HG03558 (cell line): Measurements from ENCODE around the gene NMT1.
"Not testable (repeated sequence)": the region's sequence is repeated elsewhere in the genome, so short reads cannot be mapped to it uniquely, and the experiment has no call there.

ENCODE experiments used
- ATAC-seq: cut with Tn5 transposase; IDR thresholded peaks from one replicate; pipeline ENCODE4 v1.9.1; 2021; ENCODE audit warnings: moderate number of reproducible peaks; ENCODE audit not compliant: unreplicated experiment; ENCODE audit errors: extremely low read depth

Gene NMT1

DNA sequence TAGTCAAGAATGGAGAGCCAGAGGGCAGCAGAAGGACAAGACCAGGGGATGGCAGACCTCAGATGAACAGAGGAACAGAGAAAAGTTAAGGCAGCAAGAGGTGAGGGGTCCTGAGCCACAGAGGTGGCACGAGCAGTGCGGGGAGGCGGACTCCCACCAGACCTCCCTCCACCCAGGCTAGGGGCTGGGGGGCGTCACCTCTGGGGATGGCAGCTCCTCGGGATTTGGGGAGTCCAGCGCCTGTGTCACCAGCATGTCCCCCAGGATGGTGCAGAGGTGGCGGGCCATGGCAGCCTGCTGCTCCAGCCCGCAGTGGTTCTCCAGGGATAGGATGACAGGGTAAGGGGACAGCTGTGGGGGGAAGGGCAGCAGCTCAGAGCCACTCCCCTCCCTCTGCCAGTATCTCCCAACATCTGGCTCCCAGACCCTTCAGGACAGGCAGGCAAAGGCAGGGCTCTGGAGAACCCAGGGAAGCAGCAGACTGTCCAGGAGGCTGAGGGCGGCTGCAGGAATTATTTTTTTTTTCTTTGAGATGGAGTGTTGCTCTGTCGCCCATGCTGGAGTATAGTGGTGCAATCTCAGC, 55.4 kb downstream of the NMT1 start:
- ATAC-seq, result no peak

DNA sequence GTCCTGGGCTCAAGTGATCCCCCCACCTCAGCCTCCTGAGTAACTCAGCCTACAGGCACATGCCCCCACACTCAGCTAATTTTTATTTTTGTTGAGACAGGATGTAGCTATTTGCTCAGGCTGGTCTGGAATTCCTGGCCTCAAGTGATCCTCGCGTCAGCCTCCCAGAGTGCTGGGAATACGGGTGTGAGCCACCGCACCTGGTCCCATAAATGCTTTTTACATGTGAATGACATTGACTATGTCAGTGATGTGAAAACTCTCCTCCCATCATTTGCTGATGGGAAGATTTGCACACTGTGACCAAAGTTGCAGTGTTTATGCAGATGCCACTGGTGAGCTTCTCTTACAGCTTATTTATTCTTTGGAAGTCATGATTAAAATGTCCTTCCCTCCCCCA, 56.2 kb downstream of the NMT1 start:
- ATAC-seq, result no peak

- ATAC-seq, result no peak
Observed at GRCh38 chr17:45117848-45118646, 56.9 kb downstream of the NMT1 start.

- ATAC-seq, result no peak
Observed at GRCh38 chr17:45118691-45119090, 57.6 kb downstream of the NMT1 start.

- no peak for ATAC-seq
Observed at GRCh38 chr17:45119964-45120363, 58.8 kb downstream of the NMT1 start.

- ATAC-seq, result no peak
Observed at GRCh38 chr17:45120558-45120957, 59.4 kb downstream of the NMT1 start.

GRCh38 chr17:45121055-45121454, 59.9 kb downstream of the NMT1 start:
- ATAC-seq, result no peak

DNA sequence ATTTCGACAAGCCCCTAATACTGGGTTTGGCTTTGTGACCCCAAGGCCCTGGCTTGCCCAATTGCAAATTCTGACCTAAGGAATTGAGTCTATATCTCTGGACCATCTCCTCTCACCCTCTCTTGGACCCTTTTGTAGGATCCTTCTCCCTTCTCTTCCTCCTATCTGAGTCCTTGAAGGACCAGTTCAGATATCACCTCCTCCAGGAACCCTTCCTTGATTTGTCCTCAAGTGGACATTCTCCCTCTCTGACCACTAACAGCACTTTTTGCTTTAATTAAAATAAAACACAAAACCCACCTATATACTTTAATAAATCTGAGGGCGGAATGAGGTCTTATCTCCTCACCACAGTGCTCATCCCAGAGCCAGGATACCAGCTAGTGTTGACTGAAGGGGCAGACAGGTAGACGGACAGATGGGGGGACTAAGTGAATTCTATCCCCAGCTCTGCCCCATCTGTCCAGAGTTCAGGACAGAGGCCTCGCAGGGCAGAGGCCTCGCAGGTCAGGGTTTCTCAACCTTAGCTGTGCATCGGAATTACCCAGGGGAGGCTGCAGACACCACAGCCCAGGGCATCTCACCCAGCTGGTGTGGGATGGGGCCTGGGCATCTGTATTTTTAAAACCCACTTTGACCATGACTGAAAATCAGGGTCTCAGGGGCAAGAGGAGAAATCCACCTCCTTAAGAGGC, 62.1 kb downstream of the NMT1 start:
- ATAC-seq, result no peak

DNA sequence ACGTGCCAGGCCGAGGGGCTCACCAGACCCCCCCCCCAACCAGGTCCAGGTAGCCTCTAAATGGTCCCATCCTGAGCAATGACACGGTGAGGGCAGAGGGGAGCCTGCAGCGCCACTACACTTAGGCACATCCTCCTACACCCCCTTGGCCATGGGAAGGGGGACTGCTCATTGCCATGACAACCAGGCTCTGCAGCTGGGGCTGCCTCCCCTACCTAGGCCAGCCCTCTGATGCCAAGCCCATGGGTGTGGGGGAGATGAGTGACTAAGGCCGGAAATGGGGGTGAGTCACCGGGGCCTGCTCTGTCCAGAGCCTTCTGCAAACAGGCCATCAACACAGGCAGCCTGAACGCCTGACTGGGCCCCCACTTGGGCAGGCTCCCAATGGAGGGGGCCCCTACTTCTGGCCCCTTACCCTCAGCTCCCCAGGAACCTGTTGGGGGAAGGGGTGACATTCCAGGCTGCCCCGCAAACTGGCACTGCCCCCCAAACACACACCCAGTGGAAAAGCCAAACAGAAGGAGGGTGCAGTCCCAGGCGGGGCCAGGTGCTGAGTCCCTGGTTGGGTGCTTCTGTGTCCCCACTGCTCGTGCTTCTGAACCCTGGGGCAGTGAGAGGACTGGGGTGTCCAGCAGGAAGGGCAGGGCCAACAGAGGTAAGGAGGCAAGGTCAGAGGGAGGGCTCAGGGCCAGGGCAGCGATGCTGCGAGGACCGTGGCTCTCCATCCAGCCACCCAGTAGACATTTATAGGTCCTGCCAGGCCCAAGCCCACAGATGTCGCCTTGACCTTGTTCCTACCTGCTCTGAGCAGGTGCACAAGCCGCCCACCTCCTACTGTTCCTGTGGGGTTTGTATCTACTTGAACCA, 63.0 kb downstream of the NMT1 start:
- no peak for ATAC-seq

DNA sequence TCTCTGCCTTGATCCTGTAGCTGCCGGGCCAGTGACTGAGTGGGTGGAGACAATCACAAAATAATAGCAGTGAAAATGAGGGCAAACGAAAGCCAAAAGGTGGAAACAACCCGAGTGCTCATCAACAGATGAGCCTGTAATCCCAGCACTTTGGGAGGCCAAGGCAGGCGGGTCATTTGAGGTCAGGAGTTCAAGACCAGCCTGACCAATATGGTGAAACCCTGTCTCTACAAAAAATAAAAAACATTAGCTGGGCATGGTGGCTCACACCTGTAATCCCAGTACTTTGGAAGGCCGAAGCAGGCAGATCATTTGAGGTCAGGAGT, 63.6 kb downstream of the NMT1 start:
- ATAC-seq, result not testable (repeated sequence)

GRCh38 chr17:45125509-45125908, 64.4 kb downstream of the NMT1 start:
- no peak for ATAC-seq

- ATAC-seq, result no peak
Observed at GRCh38 chr17:45127207-45127547, 66.1 kb downstream of the NMT1 start.

GRCh38 chr17:45127548-45128300, 66.6 kb downstream of the NMT1 start:
- no peak for ATAC-seq

DNA sequence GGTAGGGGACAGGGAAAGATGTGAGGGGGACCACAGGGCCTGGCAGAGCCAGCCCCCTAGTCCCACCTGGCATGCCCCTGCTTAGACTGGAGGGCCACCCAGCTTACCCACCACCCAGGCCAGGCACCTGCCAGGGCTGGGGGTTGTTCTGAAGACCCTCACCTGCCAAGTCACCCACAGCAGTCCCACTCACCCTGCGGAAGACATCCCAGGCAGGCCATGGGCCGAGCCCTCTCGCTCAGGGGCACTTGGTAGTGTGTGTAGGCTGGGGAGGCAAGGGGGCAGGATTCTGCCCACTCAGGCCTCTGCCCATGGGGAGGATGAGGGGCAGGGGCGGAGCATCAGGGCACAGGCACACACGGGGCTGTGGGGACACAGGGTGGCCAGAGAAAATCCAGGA, 67.2 kb downstream of the NMT1 start:
- ATAC-seq, result no peak

DNA sequence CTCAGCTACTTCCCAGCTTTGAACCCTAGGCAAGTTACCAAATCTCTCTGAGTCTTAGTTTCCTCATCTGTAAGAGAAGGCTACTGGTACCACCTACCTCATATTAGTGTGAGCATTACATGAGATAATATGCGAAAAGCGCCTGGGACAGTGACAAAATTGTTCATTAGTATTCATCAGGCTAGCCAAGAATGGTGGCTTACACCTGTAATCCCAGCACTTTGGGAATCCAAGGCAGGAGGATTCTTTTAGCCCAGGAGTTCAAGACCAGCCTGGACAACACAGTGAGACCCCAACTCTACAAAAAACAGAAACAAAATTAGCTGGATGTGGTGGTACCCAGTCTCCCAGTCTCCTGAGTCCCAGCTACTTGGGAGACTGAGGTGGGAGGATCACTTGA, 67.9 kb downstream of the NMT1 start:
- no peak for ATAC-seq

DNA sequence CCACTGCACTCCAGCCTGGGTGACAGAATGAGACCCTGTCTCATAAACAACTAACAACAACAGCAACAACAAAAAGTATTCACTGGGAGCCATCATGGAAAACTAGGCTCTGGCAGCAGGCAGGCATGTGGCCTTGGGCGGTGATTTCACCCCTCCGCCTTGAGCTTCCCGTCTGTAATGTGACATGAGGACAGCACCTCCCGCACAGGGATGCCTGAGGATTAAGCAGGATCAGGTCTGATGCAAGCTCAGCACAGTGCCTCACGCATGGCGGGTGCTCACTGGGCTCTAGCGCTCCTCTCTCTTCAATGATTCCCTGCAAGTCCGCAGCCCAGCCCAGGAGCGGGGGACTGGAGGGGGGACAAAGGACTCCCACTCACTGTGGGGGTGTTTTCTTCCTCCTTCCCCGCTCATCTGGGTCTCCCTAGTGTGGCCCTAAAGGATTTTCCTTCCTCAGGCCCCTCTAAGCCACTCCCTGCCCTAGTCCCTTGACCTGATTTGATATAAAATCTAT, 68.4 kb downstream of the NMT1 start:
- ATAC-seq, result no peak

- no peak for ATAC-seq
Observed at GRCh38 chr17:45129940-45130680, 69.0 kb downstream of the NMT1 start.

DNA sequence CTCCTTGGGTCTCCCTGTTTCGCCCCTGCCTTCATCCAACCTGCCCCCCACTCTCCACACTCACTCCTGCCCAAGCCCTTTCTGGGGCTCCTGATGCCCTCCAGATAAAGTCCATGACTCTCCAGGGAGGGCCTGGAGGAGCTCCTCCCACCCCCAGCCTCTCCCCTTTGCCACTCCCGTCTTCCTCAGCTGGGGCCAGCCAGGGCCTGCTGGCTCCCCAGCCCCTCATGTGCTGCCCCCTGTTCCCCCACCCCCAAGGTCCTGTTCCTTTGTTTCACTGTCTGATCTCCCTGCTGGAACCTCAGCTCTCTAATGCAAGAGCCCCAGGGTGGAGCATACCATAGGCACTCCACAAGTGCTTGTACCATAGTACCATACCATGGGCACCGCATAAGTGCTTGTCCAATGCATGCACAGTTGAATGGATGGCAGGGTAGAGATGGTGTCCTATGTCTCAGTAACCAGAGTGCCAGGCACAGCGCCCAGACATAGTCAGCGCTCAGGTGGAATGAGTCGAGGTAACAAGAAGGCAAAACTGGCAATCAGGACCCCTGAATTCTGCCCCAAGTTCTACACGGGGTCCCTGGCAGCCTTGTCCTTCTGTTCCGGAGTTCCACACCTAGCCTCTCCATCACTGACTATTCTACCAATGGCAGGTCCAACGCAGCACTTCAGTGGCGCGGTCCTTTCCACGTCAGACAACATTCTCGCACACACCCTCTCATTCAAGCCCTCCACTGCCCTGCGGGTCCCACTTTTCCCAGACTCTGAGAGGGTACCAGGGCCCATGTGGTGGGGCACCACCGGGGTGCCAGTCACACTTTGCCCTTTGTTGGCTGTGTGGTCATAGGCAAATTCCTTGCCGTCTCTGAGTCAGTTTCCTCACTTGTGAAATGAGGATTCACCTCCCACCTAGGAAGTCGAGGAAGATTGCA, 69.8 kb downstream of the NMT1 start:
- ATAC-seq, result no peak
